ENCODE results near the gene TASOR2.
A peak's percentile ranks its signal among the peaks of the same experiment; 100 is the strongest.

TASOR2 gene

GRCh38 chr10:5684318-5684970 lies at the start of gene TASOR2:
TASOR2 (plus strand) TSS chr10:5684838; CDS start chr10:5720643, 35,805 bp downstream.
- DNase-seq: peak; percentile 98

GRCh38 chr10:5634918-5635317 lies 49.7 kb upstream of the TASOR2 start:
- DNase-seq: no peak

DNA sequence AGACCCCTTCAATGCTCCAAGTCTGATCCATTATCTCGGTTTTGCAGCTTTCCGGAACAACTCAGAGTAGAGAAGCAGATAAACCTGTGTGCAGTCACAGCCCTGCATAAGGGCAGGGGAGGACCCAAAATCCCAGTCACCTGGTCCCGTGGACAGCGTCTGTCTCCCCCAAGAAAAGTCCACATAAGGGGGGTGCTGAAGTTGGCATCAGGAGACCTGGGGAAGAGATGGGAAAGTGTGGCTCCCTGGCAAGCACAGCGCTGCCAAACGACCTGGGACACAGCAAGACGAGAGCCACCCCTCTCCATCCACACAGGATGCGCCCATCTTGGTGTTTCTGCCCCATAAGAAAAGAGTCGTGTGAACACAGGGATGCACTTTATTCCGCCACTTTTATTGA lies 46.1 kb upstream of the TASOR2 start:
- DNase-seq: no peak

DNA sequence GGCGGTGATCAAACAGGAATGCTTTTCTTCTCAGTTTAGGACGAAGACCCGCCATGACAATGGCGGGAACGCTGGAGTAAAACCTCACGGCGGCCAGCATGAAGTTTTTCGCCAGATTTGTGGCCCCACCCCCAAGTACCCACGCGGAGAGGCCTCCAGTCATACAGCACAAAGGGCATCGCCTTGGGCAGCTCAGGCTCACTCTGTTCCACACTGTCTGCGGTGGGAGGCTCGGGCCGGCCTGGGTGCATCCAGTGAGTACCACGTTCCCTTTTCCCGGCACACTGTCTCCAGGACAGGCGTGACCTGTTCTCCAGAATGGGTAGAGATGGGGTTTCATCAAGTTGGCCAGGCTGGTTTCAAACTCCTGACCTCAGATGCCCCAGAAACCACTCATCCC lies 45.6 kb upstream of the TASOR2 start:
- no peak for DNase-seq

- DNase-seq: no peak
Measured at GRCh38 chr10:5640036-5640435, 44.6 kb upstream of the TASOR2 start.

GRCh38 chr10:5640501-5640900 lies 44.1 kb upstream of the TASOR2 start:
- no peak for DNase-seq

DNA sequence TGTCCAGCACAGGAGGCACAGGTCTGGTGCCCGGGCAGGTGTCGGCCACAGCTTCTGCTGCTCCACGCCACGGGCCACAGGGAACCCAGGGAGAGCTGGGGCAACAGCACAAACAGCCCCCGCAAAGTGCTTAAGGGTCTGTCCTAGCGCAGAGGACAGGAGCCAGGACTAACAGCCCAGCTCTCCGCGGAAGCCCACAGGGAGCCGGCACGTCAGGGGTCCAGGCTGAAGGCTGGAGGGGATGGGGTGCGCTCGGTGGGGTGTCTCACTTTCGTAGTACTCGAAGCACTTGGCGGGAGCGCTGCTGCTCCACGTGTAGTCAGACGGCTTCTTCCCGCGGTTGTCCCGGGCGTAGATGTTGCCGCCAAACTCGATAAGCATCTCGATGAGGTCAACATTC lies 43.1 kb upstream of the TASOR2 start:
- no peak for DNase-seq

GRCh38 chr10:5643346-5644067 lies 41.1 kb upstream of the TASOR2 start:
- DNase-seq: no peak

DNA sequence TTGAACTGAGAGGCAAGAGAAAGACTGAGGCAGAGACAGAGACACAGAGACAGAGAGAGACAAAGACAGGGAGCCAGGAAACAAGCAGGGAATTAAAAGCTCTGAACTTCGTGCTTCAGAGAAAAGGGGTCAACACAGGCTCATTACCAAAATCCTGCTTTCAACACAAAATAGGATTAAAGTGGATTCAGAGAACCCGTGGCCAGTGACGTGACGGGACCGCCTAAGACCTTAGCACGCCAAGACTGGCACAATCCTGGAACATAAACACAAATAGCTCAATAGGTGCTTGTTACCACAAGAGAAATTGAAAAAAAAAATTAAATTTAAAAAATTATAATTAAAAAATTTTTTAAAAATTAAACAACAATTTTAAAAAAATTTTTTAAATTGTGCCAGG lies 39.7 kb upstream of the TASOR2 start:
- no peak for DNase-seq

DNA sequence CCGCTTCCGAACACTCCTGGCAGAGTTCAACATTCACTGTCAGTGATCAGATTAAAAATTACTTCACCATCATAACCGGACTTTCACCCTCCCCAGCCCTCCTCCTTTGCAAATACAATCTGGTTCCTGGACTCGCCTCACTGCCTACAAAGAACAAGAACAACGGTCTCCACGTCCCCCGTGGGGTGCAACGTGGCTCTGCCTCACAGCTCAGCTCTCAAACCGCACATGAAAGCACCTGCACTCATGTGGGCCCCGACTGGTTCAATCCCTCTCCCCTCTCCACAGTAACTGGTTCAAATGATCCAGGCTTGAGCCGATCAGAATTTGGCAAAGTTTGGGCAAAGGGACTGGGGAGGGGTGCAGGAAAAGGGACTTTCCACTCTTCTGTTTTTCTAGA lies 39.3 kb upstream of the TASOR2 start:
- DNase-seq: no peak

- DNase-seq: no peak
Measured at GRCh38 chr10:5645944-5646617, 38.6 kb upstream of the TASOR2 start.

GRCh38 chr10:5647507-5648240 lies 37.0 kb upstream of the TASOR2 start:
- no peak for DNase-seq

DNA sequence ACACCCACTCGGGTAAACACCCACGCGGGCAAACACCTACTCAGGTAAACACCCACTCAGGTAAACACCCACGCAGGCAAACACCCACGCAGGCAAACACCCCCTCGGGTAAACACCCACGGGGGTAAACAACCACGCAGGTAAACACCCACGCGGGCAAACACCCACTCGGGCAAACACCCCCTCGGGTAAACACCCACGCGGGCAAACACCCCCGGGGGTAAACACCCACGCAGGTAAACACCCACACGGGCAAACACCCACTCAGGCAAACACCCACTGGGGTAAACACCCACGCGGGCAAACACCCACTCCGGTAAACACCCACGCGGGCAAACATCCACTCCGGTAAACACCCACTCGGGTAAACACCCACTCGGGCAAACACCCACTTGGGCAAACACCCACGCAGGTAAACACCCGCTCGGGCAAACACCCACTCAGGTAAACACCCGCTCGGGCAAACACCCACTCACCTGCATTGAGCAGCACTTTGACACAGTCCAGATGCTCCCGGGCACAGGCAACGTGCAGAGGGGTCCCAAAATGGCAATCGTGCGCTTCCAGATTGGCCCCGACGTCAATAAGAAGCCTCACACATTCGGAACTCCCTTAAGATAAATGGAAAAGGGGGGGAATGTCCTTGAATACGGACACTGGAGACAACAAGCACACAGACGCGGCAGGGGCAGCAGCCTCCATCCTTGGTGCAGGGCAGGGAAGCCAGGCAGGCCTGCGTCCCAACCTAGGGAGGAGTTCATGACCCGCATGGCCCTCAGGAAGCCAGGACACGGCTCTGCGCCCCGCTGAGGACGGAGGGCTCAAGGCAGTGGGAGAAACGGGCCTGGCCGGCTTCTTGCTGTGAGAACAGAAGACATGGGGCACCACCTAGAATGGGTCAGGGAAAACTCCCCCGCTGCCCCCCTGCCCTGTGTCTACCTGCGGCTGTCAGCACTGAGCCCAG lies 35.9 kb upstream of the TASOR2 start:
- no peak for DNase-seq

GRCh38 chr10:5649746-5650145 lies 34.9 kb upstream of the TASOR2 start:
- DNase-seq: no peak

DNA sequence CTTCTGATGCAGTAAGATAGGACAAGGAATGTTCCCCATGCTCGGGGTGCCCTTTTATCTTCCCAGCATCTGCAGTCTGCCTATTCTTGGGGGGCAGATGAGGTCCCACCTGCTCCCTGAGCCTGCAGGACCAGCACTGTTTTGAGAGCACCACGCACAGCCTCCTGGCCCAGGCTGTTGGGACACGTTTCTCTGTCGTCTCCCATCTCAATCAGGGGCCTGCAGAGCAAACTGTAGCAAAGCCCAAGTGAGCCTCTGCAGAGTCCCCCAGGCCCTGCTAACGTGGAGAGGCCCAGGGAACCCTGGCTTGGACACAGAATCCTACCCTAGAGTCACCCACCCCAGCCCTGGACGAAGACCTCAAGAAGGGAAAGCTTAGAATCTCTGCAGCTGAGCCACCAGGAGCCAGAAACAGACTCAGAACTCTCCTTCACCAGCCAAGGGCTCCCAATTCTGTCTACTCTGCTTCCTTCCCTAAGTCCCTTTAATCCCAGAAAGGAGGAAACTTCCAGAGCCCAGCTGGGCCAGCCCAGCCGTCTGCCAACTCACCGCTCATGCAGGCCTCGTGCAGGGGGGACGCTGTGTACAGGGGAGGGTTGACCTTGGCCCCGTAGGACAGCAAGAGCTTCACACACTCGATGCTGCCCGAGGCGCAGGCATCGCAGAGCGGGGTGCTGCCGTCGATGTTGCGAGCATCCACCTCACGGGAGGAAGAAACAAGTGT lies 33.8 kb upstream of the TASOR2 start:
- no peak for DNase-seq

DNA sequence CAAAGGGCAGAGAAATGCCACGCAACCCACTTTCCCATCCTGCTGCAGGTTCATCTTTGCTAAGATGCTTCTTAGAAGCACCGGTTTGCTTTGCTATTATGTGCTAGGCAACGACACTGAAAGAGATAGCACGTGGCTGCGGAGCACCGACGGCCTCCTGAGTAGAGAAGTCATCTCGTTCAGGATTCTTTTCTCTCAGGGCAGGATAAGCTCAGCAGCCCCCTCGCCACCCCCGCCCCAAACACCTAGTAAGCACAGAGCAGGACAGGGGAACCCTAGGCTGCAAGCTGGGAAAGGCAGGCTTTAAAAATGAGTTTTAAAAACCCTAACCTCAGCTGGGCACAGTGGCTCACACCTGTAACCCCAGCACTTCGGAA lies 33.3 kb upstream of the TASOR2 start:
- no peak for DNase-seq

DNA sequence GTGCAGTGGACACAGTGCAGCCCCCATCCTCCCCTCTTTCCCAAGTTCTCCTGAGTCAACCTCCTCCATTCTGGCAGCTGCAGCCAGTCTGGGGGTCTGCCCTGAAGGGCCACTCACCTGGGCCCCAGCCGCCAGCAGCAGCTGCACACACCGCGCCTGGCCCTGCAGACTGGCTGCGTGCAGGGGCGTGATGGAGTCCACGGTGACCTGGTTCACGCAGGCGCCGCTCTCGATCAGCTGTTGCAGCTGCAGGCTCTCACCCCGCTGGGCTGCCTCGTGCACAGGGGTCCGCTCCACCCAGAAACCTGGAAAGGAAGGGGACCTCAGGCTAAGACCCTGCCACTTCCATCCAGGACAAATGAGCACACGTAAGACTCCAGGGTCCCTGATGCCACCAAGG lies 31.9 kb upstream of the TASOR2 start:
- DNase-seq: no peak

GRCh38 chr10:5654218-5654755 lies 30.4 kb upstream of the TASOR2 start:
- DNase-seq: no peak

DNA sequence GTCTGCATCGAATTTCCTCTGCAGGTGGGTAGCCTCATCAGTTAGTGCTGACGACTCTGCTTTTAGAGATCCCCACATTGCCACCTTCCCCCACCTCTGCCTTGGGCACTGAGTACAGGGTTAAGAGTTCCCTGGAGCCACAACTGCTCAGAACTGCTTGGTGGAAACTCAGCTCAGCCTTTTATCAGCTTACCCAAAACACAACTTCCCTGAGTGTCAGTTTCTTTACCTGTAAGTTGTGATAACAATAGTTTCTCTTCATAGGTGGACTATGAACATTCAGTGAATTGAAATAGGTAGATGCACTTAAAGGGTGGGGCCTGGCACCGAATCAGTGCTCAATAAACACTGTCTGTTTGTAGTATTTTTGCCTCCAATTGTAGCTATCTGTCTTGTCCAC lies 29.5 kb upstream of the TASOR2 start:
- no peak for DNase-seq

DNA sequence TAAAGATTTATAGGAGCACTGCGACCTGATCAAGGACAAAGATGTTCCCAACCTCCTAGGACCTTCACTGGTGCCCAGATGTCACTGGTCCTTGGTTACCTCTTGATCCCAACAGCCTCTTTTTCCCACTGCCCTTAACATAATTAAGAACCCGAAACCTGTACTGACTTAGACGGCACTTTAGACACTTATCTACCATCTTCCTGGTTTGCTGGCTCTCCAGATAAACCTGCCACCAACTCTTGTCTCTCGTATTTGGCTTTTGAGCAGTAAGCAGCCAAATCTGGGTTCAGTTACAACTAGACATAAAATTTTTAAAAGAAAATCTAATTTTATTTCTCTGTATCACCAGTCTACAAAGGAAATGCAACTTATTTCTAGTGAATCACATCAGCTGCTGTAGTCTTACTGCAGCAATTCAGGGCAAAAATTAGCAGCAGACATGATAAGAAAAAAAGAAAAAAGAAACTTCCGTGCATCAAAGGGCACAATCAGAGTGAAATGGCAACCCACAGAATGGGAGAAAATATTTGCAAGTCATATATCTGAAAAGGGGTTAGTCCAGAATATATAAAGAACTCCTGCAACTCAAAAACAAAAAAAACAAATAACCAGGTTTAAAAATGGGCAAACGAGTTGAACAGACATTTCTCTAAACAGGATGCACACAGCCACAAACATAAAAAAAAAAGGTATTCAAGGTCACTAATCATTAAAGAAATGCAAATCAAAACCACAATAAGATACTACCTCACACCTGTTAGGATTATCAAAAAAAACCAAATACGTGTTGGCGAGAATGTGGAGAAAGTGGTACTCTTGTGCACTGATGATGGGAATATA lies 27.7 kb upstream of the TASOR2 start:
- no peak for DNase-seq

Measured in activated CD4-positive, alpha-beta T cell treated with anti-CD3 and anti-CD28 coated beads for 48 hours (primary cell).